ENCODE measurements around the gene CWF19L2.

- TF ChIP-seq POLR2A (IDR thresholded peaks at IDR 0.05) (no peak), CTCF (IDR thresholded peaks at IDR 0.05) (no peak)
Observed at GRCh38 chr11:107307991-107308390, 149.6 kb downstream of the CWF19L2 start.

Measured in suprapubic skin (tissue), 3 donors.